ENCODE data around the gene NRARP. TPM values are rescaled to one million over a fixed set of nuclear protein-coding genes. Genes with fewer than 3 reads are reported as not detected.

Gene NRARP
- total RNA-seq, 1 experiment from 2014 or later, result 23.8 TPM

DNA sequence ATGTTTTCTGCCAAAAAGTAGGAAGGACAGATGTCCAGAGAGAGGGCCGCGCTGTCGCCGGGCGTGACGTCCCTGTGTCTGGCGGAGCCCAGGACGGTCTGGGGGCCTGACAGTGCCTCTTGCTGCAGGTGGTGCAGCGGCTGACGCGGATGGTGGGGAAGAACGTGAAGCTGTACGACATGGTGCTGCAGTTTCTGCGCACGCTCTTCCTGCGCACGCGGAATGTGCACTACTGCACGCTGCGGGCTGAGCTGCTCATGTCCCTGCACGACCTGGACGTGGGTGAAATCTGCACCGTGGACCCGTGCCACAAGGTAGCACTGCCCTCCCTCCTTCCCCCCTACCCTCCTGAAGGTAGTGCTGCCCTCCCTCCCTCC, 39.2 kb downstream of the NRARP start:
- Histone ChIP-seq H3T11ph (ENCODE audit: low read length) (no peak overlapping the region), H2BK20ac (ENCODE audit: low read depth, low read length, poor library complexity, severe bottlenecking) (no peak overlapping the region), H3K4ac (ENCODE audit: low read depth, low read length) (no peak overlapping the region), H3K14ac (ENCODE audit: insufficient read depth, low read length) (no peak overlapping the region), H2BK120ac (ENCODE audit: low read depth, low read length, poor library complexity, severe bottlenecking) (no peak overlapping the region), H4K5ac (ENCODE audit: insufficient read length, low read depth, low read length) (no peak overlapping the region), H3K79me1 (ENCODE audit: insufficient read depth, low read depth, low read length, poor library complexity, severe bottlenecking) (no peaks in the 10 kb centered on the region), H2AFZ (ENCODE audit: low read length) (no peak overlapping the region), H3K56ac (ENCODE audit: insufficient read length, low read depth, low read length) (no peak overlapping the region), H2BK5ac (ENCODE audit: insufficient read length, low read length) (no peak overlapping the region), H3K27me3 (ENCODE audit: insufficient read depth, low read length) (no peaks in the 10 kb centered on the region), H3K18ac (ENCODE audit: insufficient read length, low read depth, low read length) (no peak overlapping the region), H3K23me2 (ENCODE audit: insufficient read length, low read depth, low read length, poor library complexity, severe bottlenecking) (no peaks in the 10 kb centered on the region), H4K8ac (replicated peaks; ENCODE audit: insufficient read length, low read depth, low read length) (no peak overlapping the region), H3K4me2 (ENCODE audit: insufficient read depth, insufficient read length, low read length) (no peak overlapping the region), H3K27ac (ENCODE audit: insufficient read length, low read depth, low read length) (no peak overlapping the region), H4K20me1 (ENCODE audit: control insufficient read depth, insufficient read depth, insufficient read length) (no peaks in the 10 kb centered on the region), H2BK15ac (ENCODE audit: low read depth, low read length) (no peak overlapping the region), H3K79me2 (ENCODE audit: insufficient read depth, low read length) (no peaks in the 10 kb centered on the region), H4K91ac (ENCODE audit: insufficient read length, low read depth, low read length) (no peak overlapping the region), H3K23ac (ENCODE audit: insufficient read length, low read depth, low read length) (no peak overlapping the region), H2BK12ac (ENCODE audit: insufficient read length, low read depth, low read length) (no peak overlapping the region), H2AK5ac (ENCODE audit: insufficient read length, low read length) (no peak overlapping the region), H3K9ac (ENCODE audit: extremely low read depth, insufficient read length, low read length) (no peak overlapping the region), H3K4me1 (ENCODE audit: insufficient read depth, low read length) (no peaks in the 10 kb centered on the region), H3K9me3 (ENCODE audit: control insufficient read depth, low read depth, low read length) (no peaks in the 10 kb centered on the region)
- WGBS (ENCODE audit: extremely low coverage, insufficient read length, low lambda C conversion rate), result no CpG with 5 or more reads among the region's 24 CpGs
- 0 out of 4 replicates have a peak, but pooled peaks cover 0 to 3% of the 10 kb centered on the region in 2 experiments for H3K4me1 Mint-ChIP-seq
- no peak overlapping the region for H3K27ac Mint-ChIP-seq
- no peak for DNase-seq
- H3K36me3 Mint-ChIP-seq (ENCODE audit: insufficient read depth in 1 of 3, low read depth in 3 of 3), result peaks cover 11 to 51% (median 40%) of the 10 kb centered on the region in 3 experiments; a peak in 6 of 7 replicates
- H3K9me3 Mint-ChIP-seq, result no peaks in the 10 kb centered on the region
- TF ChIP-seq, protein P1, sequence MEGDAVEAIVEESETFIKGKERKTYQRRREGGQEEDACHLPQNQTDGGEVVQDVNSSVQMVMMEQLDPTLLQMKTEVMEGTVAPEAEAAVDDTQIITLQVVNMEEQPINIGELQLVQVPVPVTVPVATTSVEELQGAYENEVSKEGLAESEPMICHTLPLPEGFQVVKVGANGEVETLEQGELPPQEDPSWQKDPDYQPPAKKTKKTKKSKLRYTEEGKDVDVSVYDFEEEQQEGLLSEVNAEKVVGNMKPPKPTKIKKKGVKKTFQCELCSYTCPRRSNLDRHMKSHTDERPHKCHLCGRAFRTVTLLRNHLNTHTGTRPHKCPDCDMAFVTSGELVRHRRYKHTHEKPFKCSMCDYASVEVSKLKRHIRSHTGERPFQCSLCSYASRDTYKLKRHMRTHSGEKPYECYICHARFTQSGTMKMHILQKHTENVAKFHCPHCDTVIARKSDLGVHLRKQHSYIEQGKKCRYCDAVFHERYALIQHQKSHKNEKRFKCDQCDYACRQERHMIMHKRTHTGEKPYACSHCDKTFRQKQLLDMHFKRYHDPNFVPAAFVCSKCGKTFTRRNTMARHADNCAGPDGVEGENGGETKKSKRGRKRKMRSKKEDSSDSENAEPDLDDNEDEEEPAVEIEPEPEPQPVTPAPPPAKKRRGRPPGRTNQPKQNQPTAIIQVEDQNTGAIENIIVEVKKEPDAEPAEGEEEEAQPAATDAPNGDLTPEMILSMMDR (conservative IDR thresholded peaks at IDR 0.05), result no peak
- no peak overlapping the region for H3K4me3 Mint-ChIP-seq
- no peaks in the 10 kb centered on the region; the same call in 1 of the 2 replicates for H3K27me3 Mint-ChIP-seq (ENCODE audit: low read depth)
